SK-N-SH (cell line): ENCODE measurements around the gene OSBP2.

ENCODE experiments used
- EP300 ChIP-seq, 2 experiments: IDR thresholded peaks; 2 replicates each; pipeline versions ENCODE4 v1.4.0 to v1.6.1; 2012; ENCODE audit warnings: borderline replicate concordance in 1 of 2, low read depth in 1 of 2, low read length in 1 of 2
- MXI1 ChIP-seq: IDR thresholded peaks from 2 replicates; pipeline ENCODE4 v1.6.1; 2012; ENCODE audit warnings: mild to moderate bottlenecking, low read depth, low read length, improper control_type of control experiment
- NRF1 ChIP-seq: IDR thresholded peaks from 2 replicates; pipeline ENCODE4 v1.6.1; 2012; ENCODE audit warnings: low read depth, mild to moderate bottlenecking, low read length
- POLR2AphosphoS5 ChIP-seq: IDR thresholded peaks from 2 replicates; pipeline ENCODE4 v1.6.1; 2012; ENCODE audit warnings: low read depth, low read length
- RFX5 ChIP-seq: IDR thresholded peaks from 2 replicates; pipeline ENCODE4 v1.6.1; 2012; ENCODE audit warnings: mild to moderate bottlenecking, improper control_type of control experiment, low read length
- RXRA ChIP-seq: IDR thresholded peaks from 2 replicates; pipeline ENCODE4 v1.4.0; 2012; ENCODE audit warnings: low read depth, mild to moderate bottlenecking, borderline replicate concordance
- SMC3 ChIP-seq: IDR thresholded peaks from 2 replicates; pipeline ENCODE4 v1.6.1; 2012; ENCODE audit warnings: low read depth, low read length, improper control_type of control experiment
- TAF1 ChIP-seq: IDR thresholded peaks from 2 replicates; pipeline ENCODE4 v1.6.1; 2012; ENCODE audit warnings: low read depth, mild to moderate bottlenecking, low read length, moderate library complexity, borderline replicate concordance
- YY1 ChIP-seq: IDR thresholded peaks from 2 replicates; pipeline ENCODE4 v1.4.0; 2012; ENCODE audit warnings: low read depth, mild to moderate bottlenecking
- TF ChIP-seq, protein P1 (sequence below): IDR thresholded peaks from 2 replicates; pipeline ENCODE4 v1.6.1; 2012; ENCODE audit warnings: mild to moderate bottlenecking, low read depth, low read length, moderate library complexity
- TF ChIP-seq, protein P2 (sequence below): fragments of 200-600 bp; sonication (generic); IDR thresholded peaks from 2 replicates; pipeline ENCODE4 v1.6.1; 2017; ENCODE audit warnings: antibody characterized with exemption, mild to moderate bottlenecking, moderate library complexity

DNA sequence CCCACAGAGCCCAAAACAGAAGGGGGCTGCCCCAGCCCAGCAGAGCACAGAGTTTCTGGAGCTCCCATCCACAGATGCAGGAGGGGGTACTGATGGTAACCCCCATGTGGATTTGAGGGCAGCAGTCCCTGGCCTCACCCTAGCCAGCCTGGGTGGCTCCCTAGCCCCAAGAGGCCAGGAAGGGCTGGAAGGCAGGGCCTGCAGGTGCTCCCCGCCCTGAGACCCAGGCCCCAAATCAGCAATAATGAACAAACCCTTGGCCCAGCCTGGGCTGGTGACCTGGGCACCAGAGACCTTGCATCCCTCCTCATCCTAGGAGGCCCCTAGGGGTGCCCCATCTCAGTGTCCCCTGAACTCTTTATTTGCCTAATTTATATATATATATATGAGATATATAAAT lies 212.3 kb downstream of the OSBP2 start:
- TF ChIP-seq, protein P1, sequence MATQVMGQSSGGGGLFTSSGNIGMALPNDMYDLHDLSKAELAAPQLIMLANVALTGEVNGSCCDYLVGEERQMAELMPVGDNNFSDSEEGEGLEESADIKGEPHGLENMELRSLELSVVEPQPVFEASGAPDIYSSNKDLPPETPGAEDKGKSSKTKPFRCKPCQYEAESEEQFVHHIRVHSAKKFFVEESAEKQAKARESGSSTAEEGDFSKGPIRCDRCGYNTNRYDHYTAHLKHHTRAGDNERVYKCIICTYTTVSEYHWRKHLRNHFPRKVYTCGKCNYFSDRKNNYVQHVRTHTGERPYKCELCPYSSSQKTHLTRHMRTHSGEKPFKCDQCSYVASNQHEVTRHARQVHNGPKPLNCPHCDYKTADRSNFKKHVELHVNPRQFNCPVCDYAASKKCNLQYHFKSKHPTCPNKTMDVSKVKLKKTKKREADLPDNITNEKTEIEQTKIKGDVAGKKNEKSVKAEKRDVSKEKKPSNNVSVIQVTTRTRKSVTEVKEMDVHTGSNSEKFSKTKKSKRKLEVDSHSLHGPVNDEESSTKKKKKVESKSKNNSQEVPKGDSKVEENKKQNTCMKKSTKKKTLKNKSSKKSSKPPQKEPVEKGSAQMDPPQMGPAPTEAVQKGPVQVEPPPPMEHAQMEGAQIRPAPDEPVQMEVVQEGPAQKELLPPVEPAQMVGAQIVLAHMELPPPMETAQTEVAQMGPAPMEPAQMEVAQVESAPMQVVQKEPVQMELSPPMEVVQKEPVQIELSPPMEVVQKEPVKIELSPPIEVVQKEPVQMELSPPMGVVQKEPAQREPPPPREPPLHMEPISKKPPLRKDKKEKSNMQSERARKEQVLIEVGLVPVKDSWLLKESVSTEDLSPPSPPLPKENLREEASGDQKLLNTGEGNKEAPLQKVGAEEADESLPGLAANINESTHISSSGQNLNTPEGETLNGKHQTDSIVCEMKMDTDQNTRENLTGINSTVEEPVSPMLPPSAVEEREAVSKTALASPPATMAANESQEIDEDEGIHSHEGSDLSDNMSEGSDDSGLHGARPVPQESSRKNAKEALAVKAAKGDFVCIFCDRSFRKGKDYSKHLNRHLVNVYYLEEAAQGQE, result no peak
- TF ChIP-seq, protein P2, sequence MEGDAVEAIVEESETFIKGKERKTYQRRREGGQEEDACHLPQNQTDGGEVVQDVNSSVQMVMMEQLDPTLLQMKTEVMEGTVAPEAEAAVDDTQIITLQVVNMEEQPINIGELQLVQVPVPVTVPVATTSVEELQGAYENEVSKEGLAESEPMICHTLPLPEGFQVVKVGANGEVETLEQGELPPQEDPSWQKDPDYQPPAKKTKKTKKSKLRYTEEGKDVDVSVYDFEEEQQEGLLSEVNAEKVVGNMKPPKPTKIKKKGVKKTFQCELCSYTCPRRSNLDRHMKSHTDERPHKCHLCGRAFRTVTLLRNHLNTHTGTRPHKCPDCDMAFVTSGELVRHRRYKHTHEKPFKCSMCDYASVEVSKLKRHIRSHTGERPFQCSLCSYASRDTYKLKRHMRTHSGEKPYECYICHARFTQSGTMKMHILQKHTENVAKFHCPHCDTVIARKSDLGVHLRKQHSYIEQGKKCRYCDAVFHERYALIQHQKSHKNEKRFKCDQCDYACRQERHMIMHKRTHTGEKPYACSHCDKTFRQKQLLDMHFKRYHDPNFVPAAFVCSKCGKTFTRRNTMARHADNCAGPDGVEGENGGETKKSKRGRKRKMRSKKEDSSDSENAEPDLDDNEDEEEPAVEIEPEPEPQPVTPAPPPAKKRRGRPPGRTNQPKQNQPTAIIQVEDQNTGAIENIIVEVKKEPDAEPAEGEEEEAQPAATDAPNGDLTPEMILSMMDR, result no peak
- no peak for TF ChIP-seq RFX5
- no peak for TF ChIP-seq POLR2AphosphoS5
- no peak for TF ChIP-seq YY1
- no peak for TF ChIP-seq NRF1
- TF ChIP-seq TAF1, result no peak
- no peak for TF ChIP-seq SMC3
- TF ChIP-seq RXRA, result no peak
- TF ChIP-seq MXI1, result no peak
- no peak for TF ChIP-seq EP300 (IDR thresholded peaks at IDR 0.05; ENCODE audit: borderline replicate concordance in 1 of 2, low read depth in 1 of 2, low read length in 1 of 2)
